SU-DHL-6 (cell line): ENCODE results near the gene PEX19.

ENCODE experiments used
- H2AFZ ChIP-seq: fragments of 200-600 bp; sonication (generic); 2 replicates; pipeline ENCODE4 v1.6.1; 2014; ENCODE audit warnings: low read depth, mild to moderate bottlenecking, moderate library complexity, mixed read lengths, antibody characterized with exemption, low read length; ENCODE audit not compliant: severe bottlenecking
- H3F3A ChIP-seq: fragments of 200-600 bp; shearing (Covaris generic); 2 replicates; pipeline ENCODE4 v1.6.0; 2016; ENCODE audit warnings: antibody characterized with exemption, mild to moderate bottlenecking; ENCODE audit not compliant: insufficient read depth
- H3K27ac ChIP-seq: fragments of 200-600 bp; sonication (generic); 2 replicates; pipeline ENCODE4 v1.5.1; 2016; ENCODE audit warnings: low read depth, mild to moderate bottlenecking, low read length, moderate library complexity, mixed read lengths
- H3K27me3 ChIP-seq: fragments of 200-600 bp; sonication (generic), shearing (Covaris generic); 2 replicates; pipeline ENCODE4 v1.6.0; 2014; ENCODE audit warnings: mild to moderate bottlenecking, low read length
- H3K36me3 ChIP-seq: fragments of 200-600 bp; sonication (generic); 2 replicates; pipeline ENCODE4 v1.6.1; 2014; ENCODE audit warnings: mild to moderate bottlenecking, low read length, mixed read lengths
- H3K4me2 ChIP-seq: fragments of 300-600, 200-600 bp; shearing (Covaris generic), sonication (generic); 2 replicates; pipeline ENCODE4 v1.6.0; 2014; ENCODE audit warnings: low read length, low read depth, mild to moderate bottlenecking; ENCODE audit not compliant: poor library complexity, severe bottlenecking
- H3K4me3 ChIP-seq: fragments of 200-600 bp; sonication (generic); 2 replicates; pipeline ENCODE4 v1.5.1; 2014; ENCODE audit warnings: antibody characterized with exemption, low read length, mild to moderate bottlenecking, mixed read lengths; ENCODE audit not compliant: insufficient read depth, poor library complexity, severe bottlenecking
- H3K79me2 ChIP-seq: fragments of 200-600 bp; sonication (generic); 2 replicates; pipeline ENCODE4 v1.6.1; 2014; ENCODE audit warnings: mild to moderate bottlenecking, low read length, moderate library complexity; ENCODE audit not compliant: insufficient read depth
- H3K9ac ChIP-seq: fragments of 200-600 bp; sonication (generic); 2 replicates; pipeline ENCODE4 v1.7.0; 2014; ENCODE audit warnings: mild to moderate bottlenecking, low read length
- H3K9me2 ChIP-seq: fragments of 200-600 bp; sonication (generic); replicated peaks from 2 replicates; pipeline ENCODE4 v1.6.1; 2014; ENCODE audit warnings: low read length; ENCODE audit not compliant: insufficient read depth
- H3K9me3 ChIP-seq: fragments of 200-600 bp; sonication (generic); 2 replicates; pipeline ENCODE4 v1.6.1; 2014; ENCODE audit warnings: low read length, mixed read lengths; ENCODE audit not compliant: insufficient read depth
- H4K20me1 ChIP-seq: fragments of 200-600 bp; sonication (generic); 2 replicates; pipeline ENCODE4 v1.6.1; 2014; ENCODE audit warnings: low read depth, mild to moderate bottlenecking, antibody characterized with exemption, low read length, moderate library complexity, mixed read lengths
- EZH2phosphoT487 ChIP-seq: fragments of 200-600 bp; sonication (generic), shearing (Covaris generic); conservative IDR thresholded peaks from 2 replicates; pipeline ENCODE4 v1.6.1; 2018; ENCODE audit warnings: mild to moderate bottlenecking, antibody characterized with exemption, low read length, moderate library complexity, mixed read lengths
- TF ChIP-seq, protein P1 (sequence below): fragments of 200-600 bp; sonication (generic); IDR thresholded peaks from one replicate; pipeline ENCODE4 v1.5.1; 2017; ENCODE audit warnings: antibody characterized with exemption, mild to moderate bottlenecking, low read length, moderate library complexity; ENCODE audit not compliant: insufficient read depth, poor library complexity, severe bottlenecking

The PEX19 gene

DNA sequence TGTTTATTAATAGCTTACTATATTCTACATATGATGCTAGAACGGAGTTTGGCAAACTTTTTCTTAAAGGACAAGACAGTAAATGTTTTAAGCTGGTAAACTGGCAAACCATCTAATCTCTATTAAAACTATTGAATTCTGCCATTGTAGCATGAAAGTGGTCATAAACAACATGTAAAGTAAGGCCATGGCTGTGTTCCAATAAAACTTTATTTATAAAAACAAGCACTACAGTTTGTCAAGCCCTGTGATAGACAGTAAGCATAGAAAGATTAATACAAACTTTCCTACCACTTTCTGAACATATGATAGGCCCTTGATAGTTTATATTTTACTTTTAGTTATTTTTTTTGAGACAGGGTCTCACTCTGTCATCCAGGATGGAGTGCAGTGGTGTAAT lies 57.4 kb downstream of the PEX19 start:
- H3K9me2 ChIP-seq: no peaks in the 10 kb centered on the region
- H3K27me3 ChIP-seq: no peaks in the 10 kb centered on the region
- peaks cover 19% of the 10 kb centered on the region for H3K36me3 ChIP-seq
- H3K4me3 ChIP-seq: no peak overlapping the region
- H4K20me1 ChIP-seq: no peaks in the 10 kb centered on the region
- no peak overlapping the region for H3K9ac ChIP-seq
- H3K4me2 ChIP-seq: no peak overlapping the region
- no peak for TF ChIP-seq EZH2phosphoT487
- TF ChIP-seq, protein P1, sequence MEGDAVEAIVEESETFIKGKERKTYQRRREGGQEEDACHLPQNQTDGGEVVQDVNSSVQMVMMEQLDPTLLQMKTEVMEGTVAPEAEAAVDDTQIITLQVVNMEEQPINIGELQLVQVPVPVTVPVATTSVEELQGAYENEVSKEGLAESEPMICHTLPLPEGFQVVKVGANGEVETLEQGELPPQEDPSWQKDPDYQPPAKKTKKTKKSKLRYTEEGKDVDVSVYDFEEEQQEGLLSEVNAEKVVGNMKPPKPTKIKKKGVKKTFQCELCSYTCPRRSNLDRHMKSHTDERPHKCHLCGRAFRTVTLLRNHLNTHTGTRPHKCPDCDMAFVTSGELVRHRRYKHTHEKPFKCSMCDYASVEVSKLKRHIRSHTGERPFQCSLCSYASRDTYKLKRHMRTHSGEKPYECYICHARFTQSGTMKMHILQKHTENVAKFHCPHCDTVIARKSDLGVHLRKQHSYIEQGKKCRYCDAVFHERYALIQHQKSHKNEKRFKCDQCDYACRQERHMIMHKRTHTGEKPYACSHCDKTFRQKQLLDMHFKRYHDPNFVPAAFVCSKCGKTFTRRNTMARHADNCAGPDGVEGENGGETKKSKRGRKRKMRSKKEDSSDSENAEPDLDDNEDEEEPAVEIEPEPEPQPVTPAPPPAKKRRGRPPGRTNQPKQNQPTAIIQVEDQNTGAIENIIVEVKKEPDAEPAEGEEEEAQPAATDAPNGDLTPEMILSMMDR: no peak
- no peaks in the 10 kb centered on the region for H3K79me2 ChIP-seq
- H3K9me3 ChIP-seq: no peaks in the 10 kb centered on the region
- H3F3A ChIP-seq: no peaks in the 10 kb centered on the region
- H3K27ac ChIP-seq: no peak overlapping the region
- H2AFZ ChIP-seq: no peak overlapping the region

- Histone ChIP-seq H2AFZ (no peak overlapping the region), H3K36me3 (peaks cover 19% of the 10 kb centered on the region), H4K20me1 (no peaks in the 10 kb centered on the region), H3K4me2 (no peak overlapping the region), H3K79me2 (no peaks in the 10 kb centered on the region), H3K9ac (no peak overlapping the region), H3K27me3 (no peaks in the 10 kb centered on the region), H3F3A (no peaks in the 10 kb centered on the region), H3K9me3 (no peaks in the 10 kb centered on the region), H3K9me2 (no peaks in the 10 kb centered on the region), H3K27ac (no peak overlapping the region), H3K4me3 (no peak overlapping the region)
- TF ChIP-seq, protein P1: no peak
- TF ChIP-seq EZH2phosphoT487: no peak
Measured at GRCh38 chr1:160227034-160227433, 57.9 kb downstream of the PEX19 start.
